BJ (cell line): ENCODE data around the gene GSK3A. TPM values are rescaled to one million over a fixed set of nuclear protein-coding genes. Genes with fewer than 3 reads are reported as not detected.

Source experiments
- CTCF ChIA-PET: fragments of 350-600 bp; formaldehyde crosslinking; extraction: SDS; loops from one replicate; lab custom pipeline; 2021; ENCODE audit warnings: antibody characterized with exemption, inconsistent platforms; lab: Yijun Ruan, JAX
- POLR2A ChIA-PET: fragments of 300-600 bp; sonication (Branson Sonifier 250); formaldehyde crosslinking; extraction: SDS; loops from one replicate; lab custom pipeline; 2021; ENCODE audit warnings: antibody characterized with exemption; lab: Charles Lee
- DNase-seq: peaks from one replicate; pipeline ENCODE4 v3.0.0-alpha.2; 2011; ENCODE audit warnings: low read depth
- H3K27me3 ChIP-seq: 2 replicates; pipeline ENCODE4 v1.6.0; 2011; ENCODE audit warnings: low read length; ENCODE audit not compliant: control insufficient read depth, insufficient read depth
- H3K36me3 ChIP-seq: 2 replicates; pipeline ENCODE4 v1.5.1; 2011; ENCODE audit warnings: low read length; ENCODE audit not compliant: control insufficient read depth, insufficient read depth
- H3K4me3 ChIP-seq: 2 replicates; pipeline ENCODE4 v1.5.1; 2011; ENCODE audit warnings: low read depth, mild to moderate bottlenecking, control low read depth, low read length
- polyA plus RNA-seq: library from polyadenylated mRNA; depleted of rRNA; stranded (reverse); fragments of >200 nt; gene quantifications from 2 replicates; pipeline ENCODE4 v1.2.3, GENCODE V29; 2011
- TF ChIP-seq, protein P1 (sequence below): IDR thresholded peaks from 2 replicates; pipeline ENCODE4 v1.5.1; 2011; ENCODE audit warnings: low read depth, mild to moderate bottlenecking, control low read depth, inconsistent platforms, low read length, moderate library complexity; ENCODE audit not compliant: insufficient read depth

The GSK3A gene
- polyA plus RNA-seq, 1 experiment: 36.1 TPM

DNA sequence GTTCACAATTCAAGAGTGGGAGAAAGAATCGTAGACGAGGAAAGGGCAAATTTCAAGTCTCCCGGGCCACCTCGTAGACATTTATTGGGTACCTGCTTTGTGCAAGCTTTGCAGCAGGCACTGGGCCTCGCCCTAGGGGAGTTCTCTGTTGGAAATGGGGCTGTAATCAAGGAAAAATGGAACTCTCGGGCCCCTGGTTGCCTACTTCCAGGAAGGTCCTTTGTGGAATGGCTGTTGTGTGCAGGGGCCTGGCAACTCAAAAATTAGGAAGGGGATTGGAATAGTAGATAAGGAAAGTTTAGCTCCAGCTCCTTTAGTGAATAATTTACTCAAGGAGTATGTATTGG lies 21.7 kb downstream of the GSK3A start:
- DNase-seq: no peak
- Histone ChIP-seq H3K4me3 (peak overlapping the region; percentile 72), H3K27me3 (no peaks in the 10 kb centered on the region), H3K36me3 (peaks cover 17% of the 10 kb centered on the region)
- TF ChIP-seq, protein P1, sequence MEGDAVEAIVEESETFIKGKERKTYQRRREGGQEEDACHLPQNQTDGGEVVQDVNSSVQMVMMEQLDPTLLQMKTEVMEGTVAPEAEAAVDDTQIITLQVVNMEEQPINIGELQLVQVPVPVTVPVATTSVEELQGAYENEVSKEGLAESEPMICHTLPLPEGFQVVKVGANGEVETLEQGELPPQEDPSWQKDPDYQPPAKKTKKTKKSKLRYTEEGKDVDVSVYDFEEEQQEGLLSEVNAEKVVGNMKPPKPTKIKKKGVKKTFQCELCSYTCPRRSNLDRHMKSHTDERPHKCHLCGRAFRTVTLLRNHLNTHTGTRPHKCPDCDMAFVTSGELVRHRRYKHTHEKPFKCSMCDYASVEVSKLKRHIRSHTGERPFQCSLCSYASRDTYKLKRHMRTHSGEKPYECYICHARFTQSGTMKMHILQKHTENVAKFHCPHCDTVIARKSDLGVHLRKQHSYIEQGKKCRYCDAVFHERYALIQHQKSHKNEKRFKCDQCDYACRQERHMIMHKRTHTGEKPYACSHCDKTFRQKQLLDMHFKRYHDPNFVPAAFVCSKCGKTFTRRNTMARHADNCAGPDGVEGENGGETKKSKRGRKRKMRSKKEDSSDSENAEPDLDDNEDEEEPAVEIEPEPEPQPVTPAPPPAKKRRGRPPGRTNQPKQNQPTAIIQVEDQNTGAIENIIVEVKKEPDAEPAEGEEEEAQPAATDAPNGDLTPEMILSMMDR: no peak
- CTCF ChIA-PET: interaction anchor here (1.2 kb wide), 1 partner anchor 19 kb away, joined by 4 read pairs; no protein-coding TSS in a partner anchor
- POLR2A ChIA-PET: no interaction called here

DNA sequence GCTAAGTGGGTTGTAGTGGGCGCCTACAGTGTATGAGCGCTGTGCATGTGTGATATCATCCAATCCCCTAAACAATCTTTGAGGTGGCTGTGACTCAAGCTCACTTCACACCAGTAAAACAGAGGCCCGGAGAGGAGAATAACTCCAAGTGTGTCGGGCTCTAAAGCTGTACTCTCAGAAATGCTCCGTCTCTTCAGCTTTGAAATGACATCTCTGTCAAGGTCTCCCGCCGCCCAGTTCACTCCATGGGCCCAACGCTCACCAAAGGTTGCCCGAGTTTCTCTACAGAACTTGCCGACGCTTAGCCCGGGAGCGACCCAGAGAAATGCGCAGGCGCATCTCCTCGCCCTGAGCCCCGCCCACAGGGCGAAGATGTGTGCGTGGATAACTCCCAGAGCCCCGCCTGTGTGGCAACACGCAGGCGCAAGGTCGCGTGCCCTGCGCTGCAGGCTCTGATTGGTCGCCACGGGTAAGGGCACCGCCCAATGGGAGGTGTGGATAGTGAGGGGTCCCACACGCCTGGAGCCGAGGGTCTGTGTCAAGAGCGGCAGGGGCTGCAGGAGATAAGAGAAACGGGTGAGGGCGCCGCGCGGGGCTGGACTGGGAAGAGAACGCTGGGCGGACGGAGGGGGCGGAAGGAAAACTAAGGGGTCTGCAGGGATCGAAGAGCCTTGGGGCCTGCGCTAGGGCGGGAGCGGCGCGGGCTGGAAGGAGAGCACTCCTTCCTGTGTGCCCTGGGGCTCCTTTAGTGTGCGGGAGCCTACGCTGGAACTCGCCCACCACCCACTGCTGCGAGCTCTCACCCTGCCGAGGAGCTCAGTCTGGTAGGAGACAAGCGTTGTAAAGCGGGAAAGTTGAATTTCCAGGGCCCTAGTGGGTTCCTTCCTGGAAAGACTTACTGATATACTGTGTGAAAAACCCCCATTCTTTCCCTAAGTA lies 22.3 kb downstream of the GSK3A start, which contains the start of gene ZNF526:
TSS of gene ZNF526 (plus strand) at position 501 of the 939 bp plus-strand sequence. CDS start 4,092 bp downstream, outside the sequence.
- DNase-seq: peak; percentile 83
- POLR2A ChIA-PET: no interaction called here
- Histone ChIP-seq H3K27me3 (no peaks in the 10 kb centered on the region), H3K36me3 (peaks cover 11% of the 10 kb centered on the region), H3K4me3 (peak within 1 kb of the TSS; percentile 72)
- TF ChIP-seq, protein P1: no peak
- CTCF ChIA-PET: interaction anchor here (1.1 to 1.5 kb wide), 3 partner anchors 19 to 87 kb away, joined by 3 to 5 read pairs (median 4); no protein-coding TSS in a partner anchor

DNA sequence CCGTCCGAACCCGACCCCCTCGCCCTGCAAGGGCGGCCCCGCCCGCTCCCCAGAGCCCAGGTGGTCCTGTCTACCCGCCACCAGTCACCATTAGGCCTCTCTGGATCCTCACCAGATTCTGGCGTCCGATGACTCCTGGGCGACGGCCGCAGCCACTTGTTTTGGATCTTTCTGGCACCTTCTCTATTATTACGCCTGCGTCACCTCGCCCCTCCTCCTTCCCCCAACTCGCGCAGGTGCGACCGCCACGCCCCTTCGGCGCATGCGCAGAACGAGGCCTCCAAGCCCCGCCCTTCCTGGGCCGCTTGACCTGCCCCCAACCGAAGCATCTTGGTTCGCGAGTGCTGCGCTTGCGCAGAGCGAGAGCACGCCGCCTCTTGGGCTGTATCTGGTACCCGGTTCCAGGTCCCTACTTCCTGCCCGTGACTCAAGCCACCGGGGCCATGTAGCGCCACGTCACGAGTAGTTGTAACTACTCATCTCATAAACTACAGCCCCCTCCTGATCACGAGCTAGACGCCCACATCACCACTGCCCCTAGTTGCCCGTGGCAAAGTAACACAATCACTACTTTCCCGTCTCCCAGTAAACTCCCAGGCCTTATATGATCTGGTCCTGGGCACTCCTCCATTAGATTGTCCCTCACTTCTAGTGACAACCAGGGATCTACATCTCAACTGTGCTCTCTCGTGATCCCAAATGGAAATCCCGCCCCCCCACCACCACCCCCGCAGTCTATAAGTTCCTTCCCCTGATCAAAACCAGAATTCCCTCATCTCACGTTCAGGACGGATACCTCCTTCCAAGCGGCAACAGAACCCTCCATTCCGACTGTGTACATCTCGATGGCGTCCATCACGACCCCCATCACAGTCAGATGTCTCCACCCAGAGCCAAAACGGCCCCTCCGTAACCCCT lies 24.6 kb downstream of the GSK3A start, which contains the start of gene DEDD2:
TSS of gene DEDD2 (minus strand) at position 158 of the 918 bp plus-strand sequence. CDS start 670 bp downstream, outside the sequence.
- POLR2A ChIA-PET: no interaction called here
- TF ChIP-seq, protein P1: no peak
- DNase-seq: peak; percentile 91
- CTCF ChIA-PET: interaction anchor here (0.7 to 1.3 kb wide), 4 partner anchors 25 to 109 kb away, joined by 3 to 4 read pairs (median 4); partner anchors contain the start of gene POU2F2
- Histone ChIP-seq H3K36me3 (no peaks in the 10 kb centered on the region), H3K27me3 (no peaks in the 10 kb centered on the region), H3K4me3 (peak within 1 kb of the TSS; percentile 79)

DNA sequence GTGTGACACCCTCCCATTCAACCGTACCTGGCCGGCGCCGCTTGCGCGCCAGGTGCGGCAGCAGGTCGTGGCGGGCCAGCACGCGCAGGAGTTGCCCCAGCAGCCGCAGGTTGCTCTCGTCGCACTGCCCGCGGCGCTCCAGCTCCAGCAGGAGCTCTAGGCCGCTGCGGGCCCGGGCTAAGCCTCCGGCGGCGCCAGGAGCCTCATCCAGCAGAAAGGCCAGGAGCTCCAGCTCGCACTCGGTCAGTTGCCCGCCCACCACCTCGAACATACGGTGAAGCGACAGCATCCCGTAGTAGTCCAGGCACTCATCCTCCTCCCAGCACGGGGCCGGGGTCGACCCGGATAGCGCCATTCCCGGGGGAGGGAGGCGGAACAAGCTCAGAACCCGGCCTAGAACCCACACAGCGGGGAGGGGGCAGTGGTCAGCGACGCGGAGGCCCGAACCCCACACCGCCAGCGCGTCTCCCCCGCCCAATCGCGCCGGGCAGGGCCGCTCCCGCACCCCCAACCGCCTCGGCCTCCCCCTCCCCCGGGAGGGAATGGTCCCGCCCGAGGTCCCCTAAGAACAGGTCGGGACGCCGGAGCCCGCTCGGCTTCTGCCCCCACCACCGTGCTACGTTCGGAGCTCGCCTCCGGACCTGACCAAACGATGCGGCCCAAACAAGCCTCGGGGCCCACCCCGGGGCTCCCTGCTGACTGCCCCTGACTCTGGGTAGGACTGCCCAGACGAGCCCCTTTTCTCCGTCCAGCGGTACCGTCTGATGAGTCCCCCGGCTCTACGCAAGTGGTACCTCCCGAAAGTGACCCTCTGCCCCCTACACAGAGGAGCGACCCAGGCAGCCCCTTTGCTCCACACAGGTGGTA lies 25.5 kb downstream of the GSK3A start:
- CTCF ChIA-PET: interaction anchor here (0.7 to 2.9 kb wide), 11 partner anchors 9 to 108 kb away, joined by 3 to 12 read pairs (median 4); partner anchors contain the start of genes GSK3A and POU2F2
- TF ChIP-seq, protein P1: no peak
- POLR2A ChIA-PET: interaction anchor here (0.7 kb wide), 1 partner anchor 9 kb away, joined by 47 read pairs; no protein-coding TSS in a partner anchor
- H3K36me3 ChIP-seq: no peaks in the 10 kb centered on the region
- H3K27me3 ChIP-seq: no peaks in the 10 kb centered on the region
- H3K4me3 ChIP-seq: peak overlapping the region; percentile 79
- DNase-seq: no peak
